MM.1S (cell line): ENCODE data around the gene RABEP2.

Experiments
- DNase-seq: peaks from one replicate; pipeline ENCODE4 v3.0.0-alpha.2; 2015
- H2AFZ ChIP-seq: fragments of 300-600 bp; sonication (generic); 2 replicates; pipeline ENCODE4 v1.6.0; 2016; ENCODE audit warnings: antibody characterized with exemption, low read length
- H3F3A ChIP-seq: fragments of 300-600 bp; sonication (generic); 2 replicates; pipeline ENCODE4 v1.6.1; 2016; ENCODE audit warnings: mild to moderate bottlenecking, antibody characterized with exemption, low read length, moderate library complexity, mixed read lengths; ENCODE audit not compliant: insufficient read depth
- H3K27ac ChIP-seq: fragments of 300-600 bp; sonication (generic); 2 replicates; pipeline ENCODE4 v1.5.1; 2016; ENCODE audit warnings: mild to moderate bottlenecking, low read length
- H3K27me3 ChIP-seq: fragments of 300-600 bp; sonication (generic); replicated peaks from 2 replicates; pipeline ENCODE4 v1.6.0; 2016; ENCODE audit warnings: low read length; ENCODE audit not compliant: insufficient read depth
- H3K36me3 ChIP-seq: fragments of 300-600 bp; sonication (generic); replicated peaks from 2 replicates; pipeline ENCODE4 v1.6.1; 2016; ENCODE audit warnings: mild to moderate bottlenecking, low read length, mixed read lengths; ENCODE audit not compliant: insufficient read depth
- H3K4me1 ChIP-seq: fragments of 300-600 bp; sonication (generic); 2 replicates; pipeline ENCODE4 v1.6.1; 2016; ENCODE audit warnings: low read length, mixed read lengths
- H3K4me2 ChIP-seq: fragments of 300-600 bp; sonication (generic); 2 replicates; pipeline ENCODE4 v1.6.0; 2016; ENCODE audit warnings: low read depth, low read length
- H3K4me3 ChIP-seq: fragments of 300-600 bp; sonication (generic); 2 replicates; pipeline ENCODE4 v1.5.1; 2016; ENCODE audit warnings: low read length, mixed read lengths
- H3K79me2 ChIP-seq: fragments of 300-600 bp; sonication (generic); 2 replicates; pipeline ENCODE4 v1.6.1; 2016; ENCODE audit warnings: mixed run types, low read length, mixed read lengths
- H3K9ac ChIP-seq: fragments of 300-600 bp; sonication (generic); 2 replicates; pipeline ENCODE4 v1.6.1; 2016; ENCODE audit warnings: low read length, mixed read lengths
- H3K9me2 ChIP-seq: fragments of 300-600 bp; sonication (generic); replicated peaks from 2 replicates; pipeline ENCODE4 v1.6.1; 2016; ENCODE audit warnings: mild to moderate bottlenecking, low read length, mixed read lengths; ENCODE audit not compliant: insufficient read depth
- H3K9me3 ChIP-seq: fragments of 300-600 bp; sonication (generic); replicated peaks from 2 replicates; pipeline ENCODE4 v1.6.1; 2016; ENCODE audit warnings: mild to moderate bottlenecking, low read length, mixed read lengths; ENCODE audit not compliant: insufficient read depth
- H4K20me1 ChIP-seq: fragments of 300-600 bp; sonication (generic); 2 replicates; pipeline ENCODE4 v1.6.1; 2016; ENCODE audit warnings: mild to moderate bottlenecking, low read length, moderate library complexity, mixed read lengths; ENCODE audit not compliant: insufficient read depth
- CTCF ChIP-seq: fragments of 300-600 bp; sonication (generic); IDR thresholded peaks from 2 replicates; pipeline ENCODE4 v1.5.1; 2016; ENCODE audit warnings: antibody characterized with exemption, low read length, mixed read lengths
- EZH2 ChIP-seq: fragments of 300-600 bp; sonication (generic); optimal IDR thresholded peaks from 2 replicates; pipeline ENCODE3; 2017; ENCODE audit warnings: low read depth, mild to moderate bottlenecking, antibody characterized with exemption, low read length, mixed read lengths
- EZH2phosphoT487 ChIP-seq: fragments of 300-600 bp; sonication (generic); IDR thresholded peaks from 2 replicates; pipeline ENCODE4 v1.6.1; 2018; ENCODE audit warnings: antibody characterized with exemption, low read length

RABEP2 gene

DNA sequence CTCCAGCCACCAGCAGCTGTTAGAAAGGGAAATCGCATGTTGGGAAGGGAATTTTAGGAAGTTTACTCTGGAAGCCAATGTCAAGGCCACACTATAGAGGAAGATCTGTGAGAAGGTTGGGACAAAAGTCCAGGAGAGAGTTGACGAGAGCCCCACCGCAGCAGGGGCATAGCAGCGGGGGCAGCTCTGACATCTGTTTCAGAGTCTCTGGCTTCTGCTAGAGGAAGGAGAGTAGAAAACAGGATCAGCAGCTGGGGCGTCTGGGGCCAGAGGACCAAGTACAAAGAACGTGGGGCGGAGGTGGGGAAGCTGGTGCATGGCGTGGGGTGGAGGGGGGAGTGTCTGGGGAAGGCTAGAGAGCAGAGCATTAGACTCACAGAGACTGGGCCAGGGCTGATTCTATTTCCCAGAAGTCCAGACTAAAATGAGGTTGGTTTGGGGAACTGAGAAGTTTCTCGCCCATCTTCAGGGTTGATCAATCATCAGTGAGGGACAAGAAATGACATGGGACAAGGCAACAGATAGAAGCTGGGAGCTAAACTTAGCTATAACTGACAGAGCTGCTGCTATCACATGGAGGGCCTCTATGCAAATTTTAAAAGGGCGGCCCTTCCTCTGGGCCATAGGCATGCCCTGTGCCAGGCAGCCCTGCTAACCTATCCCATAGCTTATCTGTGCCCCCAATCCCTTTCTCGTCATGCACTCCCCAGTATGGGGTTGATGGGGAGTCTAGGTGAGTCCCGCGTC lies 1.2 kb downstream of the RABEP2 start:
- Histone ChIP-seq H3K27me3 (no peaks in the 10 kb centered on the region), H3K4me3 (peak overlapping the region; percentile 87), H3K4me1 (peaks cover 16% of the 10 kb centered on the region), H3K27ac (peak overlapping the region; percentile 93), H3K9ac (peak overlapping the region; percentile 73), H3K36me3 (peaks cover 3% of the 10 kb centered on the region; the same call in 1 of the 2 replicates), H3K4me2 (peak overlapping the region; percentile 100), H2AFZ (peak overlapping the region; percentile 95), H3K9me2 (no peaks in the 10 kb centered on the region), H3K9me3 (no peaks in the 10 kb centered on the region), H3F3A (peaks cover 21% of the 10 kb centered on the region), H3K79me2 (peaks cover 21% of the 10 kb centered on the region), H4K20me1 (no peaks in the 10 kb centered on the region)
- peak; percentile 79 for DNase-seq
- TF ChIP-seq EZH2 (no peak), CTCF (no peak), EZH2phosphoT487 (no peak)

DNA sequence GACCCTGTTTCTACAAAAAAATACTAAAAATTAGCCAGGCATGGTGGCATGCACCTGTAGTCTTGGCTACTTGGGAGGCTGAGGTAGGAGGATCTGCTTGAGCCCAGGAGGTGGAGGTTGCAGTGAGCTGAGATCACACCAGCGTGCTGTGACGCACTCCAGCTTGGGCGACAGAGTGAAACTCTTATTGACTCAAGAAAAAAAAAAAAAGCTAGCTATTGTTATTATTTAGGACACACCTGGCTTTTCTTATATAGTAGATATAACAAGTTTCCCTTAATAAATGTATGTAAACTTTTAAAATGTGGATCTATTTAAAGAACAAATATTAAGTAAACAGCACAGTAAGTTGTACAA lies 1.8 kb downstream of the RABEP2 start:
- TF ChIP-seq CTCF: no peak
- no peak for TF ChIP-seq EZH2
- no peak for TF ChIP-seq EZH2phosphoT487
- peaks cover 21% of the 10 kb centered on the region for H3F3A ChIP-seq
- H3K4me1 ChIP-seq: peaks cover 16% of the 10 kb centered on the region
- peak overlapping the region; percentile 87 for H3K4me3 ChIP-seq
- no peaks in the 10 kb centered on the region for H4K20me1 ChIP-seq
- no peak overlapping the region for H2AFZ ChIP-seq
- peak overlapping the region; percentile 73 for H3K9ac ChIP-seq
- peak overlapping the region; percentile 100 for H3K4me2 ChIP-seq
- peaks cover 21% of the 10 kb centered on the region for H3K79me2 ChIP-seq
- H3K36me3 ChIP-seq: peaks cover 3% of the 10 kb centered on the region; the same call in 1 of the 2 replicates
- H3K27ac ChIP-seq: peak overlapping the region; percentile 93
- no peaks in the 10 kb centered on the region for H3K27me3 ChIP-seq
- no peaks in the 10 kb centered on the region for H3K9me2 ChIP-seq
- DNase-seq: no peak
- no peaks in the 10 kb centered on the region for H3K9me3 ChIP-seq

GRCh38 chr16:28918698-28919097 lies 6.3 kb downstream of the RABEP2 start:
- Histone ChIP-seq H3K79me2 (peaks cover 21% of the 10 kb centered on the region), H3K4me1 (peaks cover 9% of the 10 kb centered on the region), H3K9me2 (no peaks in the 10 kb centered on the region), H3K9ac (no peak overlapping the region), H3K36me3 (peaks cover 3% of the 10 kb centered on the region; the same call in 1 of the 2 replicates), H3K27me3 (no peaks in the 10 kb centered on the region), H2AFZ (no peak overlapping the region), H3K27ac (no peak overlapping the region), H3K9me3 (no peaks in the 10 kb centered on the region), H3F3A (peaks cover 7% of the 10 kb centered on the region), H4K20me1 (no peaks in the 10 kb centered on the region), H3K4me2 (no peak overlapping the region), H3K4me3 (no peak overlapping the region)
- no peak for DNase-seq
- TF ChIP-seq EZH2phosphoT487: no peak
- TF ChIP-seq CTCF: no peak
- no peak for TF ChIP-seq EZH2
